GM19438 (cell line): Measurements from ENCODE around the gene EFCAB3.
A peak's percentile ranks its signal among the peaks of the same experiment; 100 is the strongest.
"Not testable (repeated sequence)": the region's sequence is repeated elsewhere in the genome, so short reads cannot be mapped to it uniquely, and the experiment has no call there.

Experiments
- ATAC-seq: cut with Tn5 transposase; IDR thresholded peaks from one replicate; pipeline ENCODE4 v1.9.1; 2021; ENCODE audit warnings: low read depth; ENCODE audit not compliant: unreplicated experiment

EFCAB3 gene

GRCh38 chr17:62380253-62380652 is at the start of gene EFCAB3:
TSS of gene EFCAB3 (plus strand) at chr17:62380553. CDS start at chr17:62382980, 2,427 bp downstream.
- ATAC-seq: no peak

DNA sequence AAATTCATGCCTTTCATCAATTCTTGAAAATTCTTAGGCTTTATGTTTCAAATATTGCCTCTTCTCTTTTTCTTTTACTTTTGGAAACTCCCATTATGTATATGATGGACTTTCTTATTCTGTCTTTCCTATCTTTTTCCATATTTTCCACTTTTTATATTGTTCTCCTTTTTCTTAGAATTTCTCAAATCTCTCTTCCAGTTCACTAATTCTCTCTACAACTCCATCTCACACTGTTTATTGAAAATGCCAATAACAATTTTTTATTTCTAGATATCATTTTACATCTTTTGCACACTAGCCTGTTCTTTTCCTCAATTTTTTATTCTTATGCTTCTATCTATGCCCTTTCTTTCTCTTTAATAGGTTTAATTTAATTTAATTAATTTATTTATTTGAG is 43.8 kb upstream of the EFCAB3 start:
- no peak for ATAC-seq

- ATAC-seq: no peak
Measured at GRCh38 chr17:62343764-62344270, 36.5 kb upstream of the EFCAB3 start.

DNA sequence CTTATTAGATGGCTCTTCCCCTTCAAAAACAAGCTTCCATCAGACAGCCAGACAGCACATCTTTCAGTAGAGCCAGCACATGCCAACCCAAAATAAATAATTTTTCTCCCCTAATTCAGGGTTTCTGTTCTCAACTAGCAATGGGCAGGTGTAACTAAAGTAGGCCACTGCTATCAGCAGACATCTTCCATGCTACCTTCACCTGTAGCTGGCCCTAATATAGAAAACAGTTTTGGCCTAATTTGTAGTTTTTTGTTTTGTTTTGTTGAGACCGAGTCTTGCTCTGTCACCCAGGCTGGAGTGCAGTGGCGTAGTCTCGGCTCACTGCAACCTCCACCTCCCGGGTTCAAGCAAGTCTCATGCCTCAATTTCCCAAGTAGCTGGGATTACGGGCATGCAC is 29.2 kb upstream of the EFCAB3 start:
- no peak for ATAC-seq

- no peak for ATAC-seq
Measured at GRCh38 chr17:62366191-62366590, 14.2 kb upstream of the EFCAB3 start.

- no peak for ATAC-seq
Measured at GRCh38 chr17:62381561-62381960, 1.2 kb downstream of the EFCAB3 start.

DNA sequence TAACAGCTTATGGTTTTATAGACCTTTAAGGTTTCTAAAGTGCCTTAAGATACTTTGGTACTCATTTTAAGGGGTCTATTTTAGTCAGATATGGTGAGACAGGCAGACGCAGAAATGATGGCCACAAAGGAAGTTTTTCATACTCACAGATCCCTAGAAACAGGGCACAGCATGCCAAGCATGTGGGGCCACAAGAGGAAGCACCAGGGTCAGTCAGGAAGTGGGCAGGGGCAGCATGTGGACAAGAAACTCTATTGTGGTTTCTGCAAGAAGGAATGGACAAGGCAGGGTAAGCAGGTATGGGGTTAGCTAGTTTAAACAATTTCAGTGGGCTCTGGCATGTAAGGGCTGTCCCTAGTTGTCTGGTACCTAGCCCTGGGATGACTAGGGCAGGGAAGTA is 8.5 kb downstream of the EFCAB3 start:
- no peak for ATAC-seq

DNA sequence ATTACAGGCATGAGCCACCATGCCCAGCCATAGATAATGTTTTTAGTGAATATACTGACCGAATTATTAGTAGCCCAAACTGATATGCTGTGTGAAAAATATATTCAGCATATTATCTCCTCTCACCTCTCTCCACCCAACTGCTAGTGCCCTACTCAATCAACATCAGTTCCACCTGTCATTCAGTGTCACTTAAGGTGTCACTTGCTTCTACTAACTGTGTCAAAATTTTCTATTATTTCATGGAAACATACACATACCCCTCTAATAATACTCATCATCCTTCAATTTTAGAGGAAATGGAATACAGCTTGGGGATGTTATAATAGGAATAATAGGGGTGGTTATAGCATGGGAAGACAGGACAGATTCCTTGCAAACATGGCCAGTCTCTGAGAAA is 12.6 kb downstream of the EFCAB3 start:
- ATAC-seq: no peak

- ATAC-seq: no peak
Measured at GRCh38 chr17:62398891-62399290, 18.5 kb downstream of the EFCAB3 start.

DNA sequence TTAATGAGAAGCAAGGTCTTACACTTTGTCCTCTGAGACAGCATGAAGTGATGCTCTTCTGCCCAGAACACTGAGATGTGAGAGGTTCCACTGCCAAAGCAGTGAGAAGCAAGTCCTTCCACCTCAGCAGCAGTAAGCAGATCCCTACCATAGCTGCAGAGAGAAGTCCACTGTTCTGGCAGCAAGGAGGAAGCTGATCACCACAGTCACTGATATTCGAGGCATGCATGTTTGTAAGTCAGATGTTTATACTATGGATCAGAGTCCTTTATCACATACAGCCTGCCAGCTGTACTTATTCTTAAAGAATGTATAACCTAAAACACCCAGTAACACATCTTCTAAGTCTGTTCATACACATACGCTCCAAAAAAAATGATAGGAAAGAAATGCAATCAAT is 25.1 kb downstream of the EFCAB3 start:
- ATAC-seq: no peak

- ATAC-seq: not testable (repeated sequence)
Measured at GRCh38 chr17:62413090-62413489, 32.7 kb downstream of the EFCAB3 start.

GRCh38 chr17:62423647-62424461 is 43.5 kb downstream of the EFCAB3 start, which contains the start of gene METTL2A:
TSS of gene METTL2A (plus strand) at chr17:62423897. CDS start at chr17:62423903, 6 bp downstream.
- peak; percentile 93 for ATAC-seq

DNA sequence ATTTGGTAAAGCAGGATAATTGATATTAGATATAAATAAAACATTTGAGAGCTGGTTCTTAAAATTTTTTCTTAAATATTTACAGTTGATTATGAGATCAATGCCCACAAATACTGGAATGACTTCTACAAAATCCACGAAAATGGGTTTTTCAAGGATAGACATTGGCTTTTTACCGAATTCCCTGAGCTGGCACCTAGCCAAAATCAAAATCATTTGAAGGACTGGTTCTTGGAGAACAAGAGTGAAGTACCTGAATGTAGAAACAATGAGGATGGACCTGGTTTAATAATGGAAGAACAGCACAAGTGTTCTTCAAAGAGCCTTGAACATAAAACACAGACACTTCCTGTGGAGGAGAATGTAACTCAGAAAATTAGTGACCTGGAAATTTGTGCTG is 45.9 kb downstream of the EFCAB3 start:
- ATAC-seq: not testable (repeated sequence)

- not testable (repeated sequence) for ATAC-seq
Measured at GRCh38 chr17:62435251-62435650, 54.9 kb downstream of the EFCAB3 start.

GRCh38 chr17:62441181-62441580 is 60.8 kb downstream of the EFCAB3 start:
- ATAC-seq: not testable (repeated sequence)

DNA sequence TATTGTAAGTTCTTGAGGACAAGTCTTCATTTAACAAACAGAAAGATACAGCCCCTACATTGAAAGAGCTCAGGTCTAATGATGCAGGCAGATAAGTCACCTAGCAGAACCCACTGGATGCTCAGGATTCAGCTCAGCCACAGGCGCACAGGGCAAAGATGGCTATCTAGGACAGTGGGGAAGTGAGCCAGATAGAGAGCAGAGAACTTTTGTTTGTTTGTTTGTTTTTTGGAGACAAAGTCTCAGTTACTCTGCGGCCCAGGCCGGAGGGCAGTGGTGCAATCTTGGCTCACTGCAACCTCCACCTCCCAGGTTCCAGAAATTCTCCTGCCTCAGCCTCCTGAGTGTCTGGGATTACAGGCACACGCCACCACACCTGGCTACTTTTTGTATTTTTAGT is 63.7 kb downstream of the EFCAB3 start:
- no peak for ATAC-seq

DNA sequence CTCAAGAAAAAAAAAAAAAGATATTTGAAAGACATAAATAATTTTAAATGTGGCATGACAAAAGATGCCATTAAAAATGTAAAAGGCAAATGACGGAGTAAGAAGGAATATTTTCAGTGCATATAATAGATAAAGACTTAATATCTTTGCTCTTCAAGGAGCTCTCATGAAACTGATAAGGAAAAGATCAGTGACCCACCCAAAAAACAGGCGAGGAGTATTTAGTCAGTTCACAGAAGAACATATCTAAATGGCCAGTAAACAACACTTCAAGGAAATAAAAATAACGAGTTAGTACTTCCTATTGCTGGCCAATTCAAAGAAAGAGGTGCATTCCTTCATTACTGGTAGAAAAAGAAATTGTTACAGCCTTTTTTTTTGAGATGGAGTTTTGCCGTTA is 65.4 kb downstream of the EFCAB3 start:
- ATAC-seq: not testable (repeated sequence)

- ATAC-seq: not testable (repeated sequence)
Measured at GRCh38 chr17:62452195-62452594, 71.8 kb downstream of the EFCAB3 start.

GRCh38 chr17:62453041-62453440 is 72.7 kb downstream of the EFCAB3 start:
- ATAC-seq: not testable (repeated sequence)

DNA sequence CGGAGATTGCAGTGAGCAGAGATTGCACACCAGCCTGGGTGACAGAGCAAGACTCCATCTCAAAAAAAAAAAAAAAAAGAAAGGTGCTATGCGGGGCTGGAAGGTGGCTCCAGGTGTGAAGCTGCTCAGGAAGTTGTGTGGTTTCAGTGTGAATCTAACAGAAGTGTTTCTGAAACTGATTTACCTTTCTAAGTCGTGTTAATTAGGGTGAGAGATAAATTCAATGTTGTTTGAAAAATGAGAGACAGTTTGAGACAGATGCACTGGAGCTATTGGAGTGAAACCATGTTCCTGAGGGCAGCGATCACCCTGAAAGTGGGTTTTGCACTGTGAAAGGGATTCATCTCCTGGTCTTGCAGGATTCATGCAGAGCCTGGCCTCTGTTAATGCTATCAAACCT is 73.3 kb downstream of the EFCAB3 start:
- peak; percentile 34 for ATAC-seq

DNA sequence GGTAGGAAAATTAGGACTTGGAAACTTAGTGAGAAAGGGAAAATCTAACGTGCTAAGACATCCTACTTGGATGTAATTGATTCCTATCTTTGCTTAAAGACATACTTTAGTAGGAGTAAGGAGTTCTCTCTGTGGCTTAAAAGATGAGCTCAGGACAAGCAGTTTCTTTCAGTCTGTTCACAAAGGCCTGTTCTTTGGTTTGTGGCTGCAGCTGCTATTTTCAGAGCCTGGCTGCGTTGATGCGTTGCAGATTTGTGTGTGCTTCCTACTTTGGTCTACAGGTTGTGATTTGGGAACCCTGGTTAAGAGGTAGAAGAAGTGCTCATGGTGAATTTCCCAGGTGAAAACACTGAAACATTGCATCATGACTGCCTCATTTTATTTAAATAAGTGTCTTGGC is 73.8 kb downstream of the EFCAB3 start:
- peak; percentile 52 for ATAC-seq

DNA sequence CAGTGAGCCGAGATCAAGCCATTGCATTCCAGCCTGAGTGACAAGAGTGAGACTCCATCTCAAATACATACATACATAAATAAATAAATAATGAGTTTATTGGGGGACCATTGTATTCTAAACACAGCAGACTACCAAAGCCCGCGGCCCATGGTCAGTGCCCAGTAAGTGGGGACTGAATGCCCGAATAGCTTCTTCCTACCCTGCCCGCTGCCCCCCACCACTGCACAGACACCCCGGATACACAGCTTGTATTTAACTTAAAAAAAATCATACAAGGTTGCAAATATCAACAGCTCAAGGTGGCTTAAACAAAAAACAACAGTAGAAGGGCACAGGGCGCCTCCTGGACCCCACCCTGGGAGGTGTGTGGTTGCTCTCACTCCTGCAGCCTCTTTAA is 75.7 kb downstream of the EFCAB3 start:
- ATAC-seq: no peak
